ENCODE results near the gene MGAT5B.

DNA sequence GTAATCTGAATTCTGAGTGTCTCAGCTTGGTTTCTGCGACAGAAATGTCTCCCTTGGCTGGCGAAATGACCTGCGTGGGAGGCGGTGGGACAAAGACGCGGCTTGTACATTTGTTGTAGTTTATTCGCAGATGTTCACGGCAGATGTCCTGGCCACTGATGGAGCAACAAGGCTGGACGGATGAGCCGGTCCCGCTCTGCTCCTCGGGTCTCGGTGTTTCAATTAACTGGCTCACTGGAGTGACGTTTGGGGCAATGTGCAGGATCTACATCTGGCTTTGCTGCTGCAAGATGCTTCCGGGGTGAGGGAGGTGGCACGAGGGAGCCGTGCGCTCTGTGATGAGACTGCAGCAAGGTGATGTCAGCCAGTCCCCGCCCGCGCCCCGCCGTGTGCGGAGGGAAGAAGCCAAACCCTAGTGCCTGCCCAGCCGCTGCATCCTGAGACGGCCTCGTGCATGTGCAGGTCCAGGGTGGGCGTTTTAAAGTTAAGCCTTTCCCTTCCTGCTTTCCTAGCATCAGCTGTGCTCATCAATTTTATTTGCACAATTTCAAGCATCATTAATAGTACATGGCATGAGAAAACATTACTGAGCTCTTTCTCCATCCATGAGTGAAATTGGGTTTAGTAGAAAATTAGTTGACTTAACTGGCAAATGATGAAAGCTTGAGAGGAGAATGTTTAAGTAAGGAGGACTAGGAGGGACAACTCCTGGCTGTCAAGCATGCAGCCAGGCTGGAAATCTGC is 44.4 kb downstream of the MGAT5B start:
- no peak for TF ChIP-seq SIN3A (IDR thresholded peaks at IDR 0.05; ENCODE audit: borderline replicate concordance, insufficient read depth, low read length)
- TF ChIP-seq, protein P1, sequence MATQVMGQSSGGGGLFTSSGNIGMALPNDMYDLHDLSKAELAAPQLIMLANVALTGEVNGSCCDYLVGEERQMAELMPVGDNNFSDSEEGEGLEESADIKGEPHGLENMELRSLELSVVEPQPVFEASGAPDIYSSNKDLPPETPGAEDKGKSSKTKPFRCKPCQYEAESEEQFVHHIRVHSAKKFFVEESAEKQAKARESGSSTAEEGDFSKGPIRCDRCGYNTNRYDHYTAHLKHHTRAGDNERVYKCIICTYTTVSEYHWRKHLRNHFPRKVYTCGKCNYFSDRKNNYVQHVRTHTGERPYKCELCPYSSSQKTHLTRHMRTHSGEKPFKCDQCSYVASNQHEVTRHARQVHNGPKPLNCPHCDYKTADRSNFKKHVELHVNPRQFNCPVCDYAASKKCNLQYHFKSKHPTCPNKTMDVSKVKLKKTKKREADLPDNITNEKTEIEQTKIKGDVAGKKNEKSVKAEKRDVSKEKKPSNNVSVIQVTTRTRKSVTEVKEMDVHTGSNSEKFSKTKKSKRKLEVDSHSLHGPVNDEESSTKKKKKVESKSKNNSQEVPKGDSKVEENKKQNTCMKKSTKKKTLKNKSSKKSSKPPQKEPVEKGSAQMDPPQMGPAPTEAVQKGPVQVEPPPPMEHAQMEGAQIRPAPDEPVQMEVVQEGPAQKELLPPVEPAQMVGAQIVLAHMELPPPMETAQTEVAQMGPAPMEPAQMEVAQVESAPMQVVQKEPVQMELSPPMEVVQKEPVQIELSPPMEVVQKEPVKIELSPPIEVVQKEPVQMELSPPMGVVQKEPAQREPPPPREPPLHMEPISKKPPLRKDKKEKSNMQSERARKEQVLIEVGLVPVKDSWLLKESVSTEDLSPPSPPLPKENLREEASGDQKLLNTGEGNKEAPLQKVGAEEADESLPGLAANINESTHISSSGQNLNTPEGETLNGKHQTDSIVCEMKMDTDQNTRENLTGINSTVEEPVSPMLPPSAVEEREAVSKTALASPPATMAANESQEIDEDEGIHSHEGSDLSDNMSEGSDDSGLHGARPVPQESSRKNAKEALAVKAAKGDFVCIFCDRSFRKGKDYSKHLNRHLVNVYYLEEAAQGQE (IDR thresholded peaks at IDR 0.05; ENCODE audit: insufficient read depth in 1 of 2, low read depth in 2 of 2, low read length in 2 of 2): no peak

Measured in PFSK-1 (cell line).